Fibroblast of villous mesenchyme (primary cell): Measurements from ENCODE around the gene OPHN1. TPM values are rescaled to one million over a fixed set of nuclear protein-coding genes. Genes with fewer than 3 reads are reported as not detected.
A peak's percentile ranks its signal among the peaks of the same experiment; 100 is the strongest.

ENCODE experiments used
- DNase-seq: peaks from one replicate; pipeline ENCODE4 v3.0.0-alpha.2; 2010; ENCODE audit warnings: low read depth
- H3K4me3 ChIP-seq: 2 replicates; pipeline ENCODE4 v1.5.1; 2011; ENCODE audit warnings: low read depth, mild to moderate bottlenecking, low read length
- total RNA-seq: library from RNA; depleted of rRNA; stranded (reverse); fragments of >200 nt; gene quantifications from 2 replicates; pipeline ENCODE4 v1.2.3, GENCODE V29; 2012
- TF ChIP-seq, protein P1 (sequence below): IDR thresholded peaks from 2 replicates; pipeline ENCODE4 v1.5.1; 2012; ENCODE audit warnings: low read depth, mild to moderate bottlenecking, low read length; ENCODE audit not compliant: insufficient read depth

The OPHN1 gene
- total RNA-seq, 1 donor, result 13.0 TPM

DNA sequence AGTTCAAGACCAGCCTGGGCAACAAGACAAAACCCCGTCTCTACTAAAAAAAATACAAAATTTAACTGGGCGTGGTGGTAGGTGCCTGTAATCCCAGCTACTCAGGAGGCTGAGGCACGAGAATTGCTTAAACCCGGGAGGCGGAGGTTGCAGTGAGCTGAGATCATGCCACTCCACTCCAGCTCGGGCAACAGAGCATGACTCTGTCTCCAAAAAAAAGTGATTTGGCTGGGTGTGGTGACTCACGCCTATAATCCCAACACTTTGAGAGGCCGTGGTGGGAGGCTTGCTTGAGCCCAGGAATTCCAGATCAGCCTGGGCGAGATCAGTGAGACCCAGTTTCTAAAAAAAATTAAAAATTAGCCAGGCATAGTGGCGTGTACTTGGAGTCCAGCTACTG, 4.1 kb downstream of the OPHN1 start:
- no peak for DNase-seq
- H3K4me3 ChIP-seq, result no peak overlapping the region
- TF ChIP-seq, protein P1, sequence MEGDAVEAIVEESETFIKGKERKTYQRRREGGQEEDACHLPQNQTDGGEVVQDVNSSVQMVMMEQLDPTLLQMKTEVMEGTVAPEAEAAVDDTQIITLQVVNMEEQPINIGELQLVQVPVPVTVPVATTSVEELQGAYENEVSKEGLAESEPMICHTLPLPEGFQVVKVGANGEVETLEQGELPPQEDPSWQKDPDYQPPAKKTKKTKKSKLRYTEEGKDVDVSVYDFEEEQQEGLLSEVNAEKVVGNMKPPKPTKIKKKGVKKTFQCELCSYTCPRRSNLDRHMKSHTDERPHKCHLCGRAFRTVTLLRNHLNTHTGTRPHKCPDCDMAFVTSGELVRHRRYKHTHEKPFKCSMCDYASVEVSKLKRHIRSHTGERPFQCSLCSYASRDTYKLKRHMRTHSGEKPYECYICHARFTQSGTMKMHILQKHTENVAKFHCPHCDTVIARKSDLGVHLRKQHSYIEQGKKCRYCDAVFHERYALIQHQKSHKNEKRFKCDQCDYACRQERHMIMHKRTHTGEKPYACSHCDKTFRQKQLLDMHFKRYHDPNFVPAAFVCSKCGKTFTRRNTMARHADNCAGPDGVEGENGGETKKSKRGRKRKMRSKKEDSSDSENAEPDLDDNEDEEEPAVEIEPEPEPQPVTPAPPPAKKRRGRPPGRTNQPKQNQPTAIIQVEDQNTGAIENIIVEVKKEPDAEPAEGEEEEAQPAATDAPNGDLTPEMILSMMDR, result no peak

- TF ChIP-seq, protein P1, result no peak
- DNase-seq, result peak; percentile 3
- H3K4me3 ChIP-seq, result no peak overlapping the region
Measured at GRCh38 chrX:68428431-68428830, 4.9 kb downstream of the OPHN1 start.

GRCh38 chrX:68424719-68425118, 8.6 kb downstream of the OPHN1 start:
- TF ChIP-seq, protein P1, result no peak
- H3K4me3 ChIP-seq, result no peak overlapping the region
- DNase-seq, result no peak

- no peak overlapping the region for H3K4me3 ChIP-seq
- TF ChIP-seq, protein P1, result no peak
- no peak for DNase-seq
Measured at GRCh38 chrX:68422478-68422877, 10.8 kb downstream of the OPHN1 start.

DNA sequence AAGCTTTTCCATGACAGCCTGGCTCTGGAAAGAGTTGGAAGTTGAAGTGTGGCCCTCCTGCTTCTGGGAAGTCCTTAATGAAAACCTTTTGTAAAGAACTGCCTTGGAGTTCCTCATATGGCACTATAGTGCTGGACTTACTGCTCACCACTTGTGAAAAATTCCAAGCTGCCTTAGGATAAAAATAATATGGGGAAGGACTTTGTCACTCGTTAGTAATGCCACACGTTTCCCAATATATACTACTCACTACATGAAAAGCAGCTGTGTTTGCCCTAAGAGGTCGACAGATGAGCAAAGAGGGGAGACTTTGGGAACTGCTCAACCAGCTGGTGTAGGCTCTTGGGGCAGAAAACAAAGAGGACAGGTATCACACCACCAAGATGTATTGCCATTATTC, 11.7 kb downstream of the OPHN1 start:
- H3K4me3 ChIP-seq, result no peak overlapping the region
- TF ChIP-seq, protein P1, result no peak
- no peak for DNase-seq

GRCh38 chrX:68420559-68420958, 12.7 kb downstream of the OPHN1 start:
- no peak overlapping the region for H3K4me3 ChIP-seq
- DNase-seq, result no peak
- TF ChIP-seq, protein P1, result no peak

DNA sequence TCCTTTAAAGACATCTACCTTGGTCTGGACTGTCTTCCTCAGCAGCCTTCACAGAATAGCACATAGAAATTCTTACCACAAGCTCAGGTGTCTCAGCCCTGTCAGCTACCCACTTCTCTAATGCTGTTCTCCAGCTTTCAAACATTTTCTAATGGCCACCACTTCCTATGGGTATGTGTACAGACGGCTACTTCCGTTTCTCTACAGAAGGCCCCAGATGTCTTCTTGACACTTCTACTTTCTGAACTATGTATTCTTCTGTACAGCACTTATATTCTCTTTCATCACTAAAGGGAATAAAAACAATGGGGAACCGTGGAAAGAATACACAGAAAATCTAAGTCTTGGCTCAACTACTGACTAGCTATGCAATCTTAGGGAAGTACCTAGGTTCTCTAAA, 13.3 kb downstream of the OPHN1 start:
- TF ChIP-seq, protein P1, result no peak
- H3K4me3 ChIP-seq, result no peak overlapping the region

More for the DNA sequence above, 13.3 kb downstream of the OPHN1 start:
- no peak for DNase-seq
